CD4-positive, alpha-beta T cell (primary cell): ENCODE data around the gene PARD6G. TPM values are rescaled to one million over a fixed set of nuclear protein-coding genes. Genes with fewer than 3 reads are reported as not detected.

Experiments
- ATAC-seq: fragments of 200-7000 bp; cut with Tn5 transposase; one replicate; pipeline ENCODE4 v1.10.0; 2022; ENCODE audit warnings: mild to moderate bottlenecking; ENCODE audit not compliant: poor library complexity
- CTCF ChIA-PET: fragments of 350-600 bp; sonication (Branson Sonifier 250); formaldehyde crosslinking; loops from one replicate; lab custom pipeline; 2021; ENCODE audit warnings: antibody characterized with exemption, inconsistent platforms; lab: Charles Lee
- POLR2A ChIA-PET: fragments of 350-600 bp; sonication (Branson Sonifier 250); formaldehyde crosslinking; loops from one replicate; lab custom pipeline; 2021; ENCODE audit warnings: antibody characterized with exemption, inconsistent platforms; lab: Charles Lee
- DNase-seq, 14 experiments: peaks; one replicate each; pipeline ENCODE4 v3.0.0-alpha.2; 2013 to 2020; ENCODE audit warnings: mixed read lengths in 2 of 14
- H3K27ac ChIP-seq, 2 donors: one replicate each; pipeline versions ENCODE4 v1.5.1 to v1.7.0; 2013; ENCODE audit warnings: low read length in 2 of 2, low read depth in 1 of 2, mild to moderate bottlenecking in 1 of 2
- H3K27me3 ChIP-seq, 2 experiments: 1 replicate in 1 of 2; 2 replicates in 1 of 2; pipeline versions ENCODE4 v1.6.1 to v1.7.0; 2013; ENCODE audit warnings: low read length in 2 of 2, control low read depth in 1 of 2, mild to moderate bottlenecking in 1 of 2, moderate library complexity in 1 of 2; ENCODE audit not compliant: insufficient read depth in 2 of 2, control insufficient read depth in 1 of 2
- H3K36me3 ChIP-seq: one replicate; pipeline ENCODE4 v1.6.1; 2013; ENCODE audit warnings: low read length, control low read depth; ENCODE audit not compliant: insufficient read depth
- H3K4me1 ChIP-seq: one replicate; pipeline ENCODE4 v1.6.1; 2013; ENCODE audit warnings: low read length, control low read depth; ENCODE audit not compliant: insufficient read depth
- H3K4me3 ChIP-seq: one replicate; pipeline ENCODE4 v1.5.1; 2013; ENCODE audit warnings: mild to moderate bottlenecking, low read length, moderate library complexity
- H3K9me3 ChIP-seq, 2 experiments: 1 replicate in 1 of 2; 2 replicates in 1 of 2; pipeline versions ENCODE4 v1.6.1 to v1.7.0; 2013; ENCODE audit warnings: low read length in 2 of 2, mild to moderate bottlenecking in 2 of 2, control low read depth in 1 of 2, moderate library complexity in 1 of 2; ENCODE audit not compliant: control insufficient read depth in 1 of 2, insufficient read depth in 1 of 2
- H3K27ac Mint-ChIP-seq: one replicate; pipeline ENCODE4 v1.8.0; 2020; ENCODE audit warnings: mixed read lengths
- H3K27me3 Mint-ChIP-seq: one replicate; pipeline ENCODE4 v1.8.0; 2021; ENCODE audit warnings: mixed read lengths
- H3K36me3 Mint-ChIP-seq: one replicate; pipeline ENCODE4 v1.8.0; 2021; ENCODE audit warnings: low read depth, mixed read lengths
- H3K4me1 Mint-ChIP-seq: one replicate; pipeline ENCODE4 v1.8.0; 2021; ENCODE audit warnings: low read depth, mixed read lengths
- H3K4me3 Mint-ChIP-seq: one replicate; pipeline ENCODE4 v1.8.0; 2020; ENCODE audit warnings: mild to moderate bottlenecking, mixed read lengths
- H3K9me3 Mint-ChIP-seq: one replicate; pipeline ENCODE4 v1.8.0; 2020; ENCODE audit warnings: mixed read lengths
- intact Hi-C, 2 experiments: fragments of 100-400 bp; cut with DNase I in 1 of 2; cut with micrococcal nuclease in 1 of 2; formaldehyde crosslinking; loops; one replicate each; pipeline versions ENCODE4 v1.15.1 to v1.9.0; 2023 to 2025; cut with DNase I, micrococcal nuclease
- total RNA-seq, 174 experiments: library from RNA in 2 of 174; stranded (reverse) in 2 of 174; gene quantifications; one replicate each; pipeline ENCODE4 v1.2.3 and lab custom pipeline; 2021 to 2026
- TF ChIP-seq, protein P1 (sequence below): fragments of 200-600 bp; IDR thresholded peaks from one replicate; pipeline ENCODE4 v1.8.0; 2022; ENCODE audit warnings: antibody characterized with exemption, mild to moderate bottlenecking

The PARD6G gene
- total RNA-seq, 2 experiments from 2014 or later = 0.38 to 1.1 TPM

DNA sequence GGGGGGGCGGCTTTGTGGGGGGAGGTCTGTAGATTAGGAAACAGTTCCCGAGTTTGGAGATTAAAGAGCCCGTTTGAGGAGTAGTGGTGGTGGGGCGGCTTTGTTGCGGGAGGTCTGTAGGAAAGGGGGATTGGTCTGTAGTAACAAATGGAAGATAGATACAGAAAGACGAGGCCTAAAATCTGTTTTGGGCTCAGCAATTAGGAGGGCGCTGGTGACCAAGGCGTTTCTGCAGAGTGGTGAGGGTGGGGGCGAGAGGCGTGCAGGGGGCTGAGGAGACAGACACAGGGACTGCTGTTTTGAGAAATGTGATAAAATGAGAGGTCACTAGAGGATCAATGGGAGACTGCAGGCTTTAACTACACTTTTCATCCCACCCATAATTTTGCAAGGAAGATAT, 139.9 kb downstream of the PARD6G start:
- DNase-seq (peak in 3 of 14 experiments; percentile 5 to 34 (median 24)), ATAC-seq (no peak)
- peaks cover under 1% of the 10 kb centered on the region for H3K9me3 Mint-ChIP-seq
- H3K27ac Mint-ChIP-seq = peak overlapping the region; percentile 98
- H3K36me3 ChIP-seq = peaks cover 4% of the 10 kb centered on the region
- intact Hi-C loops = no loop called here
- peaks cover 23% of the 10 kb centered on the region for H3K36me3 Mint-ChIP-seq
- peaks cover 16% of the 10 kb centered on the region for H3K4me1 ChIP-seq
- TF ChIP-seq, protein P1, sequence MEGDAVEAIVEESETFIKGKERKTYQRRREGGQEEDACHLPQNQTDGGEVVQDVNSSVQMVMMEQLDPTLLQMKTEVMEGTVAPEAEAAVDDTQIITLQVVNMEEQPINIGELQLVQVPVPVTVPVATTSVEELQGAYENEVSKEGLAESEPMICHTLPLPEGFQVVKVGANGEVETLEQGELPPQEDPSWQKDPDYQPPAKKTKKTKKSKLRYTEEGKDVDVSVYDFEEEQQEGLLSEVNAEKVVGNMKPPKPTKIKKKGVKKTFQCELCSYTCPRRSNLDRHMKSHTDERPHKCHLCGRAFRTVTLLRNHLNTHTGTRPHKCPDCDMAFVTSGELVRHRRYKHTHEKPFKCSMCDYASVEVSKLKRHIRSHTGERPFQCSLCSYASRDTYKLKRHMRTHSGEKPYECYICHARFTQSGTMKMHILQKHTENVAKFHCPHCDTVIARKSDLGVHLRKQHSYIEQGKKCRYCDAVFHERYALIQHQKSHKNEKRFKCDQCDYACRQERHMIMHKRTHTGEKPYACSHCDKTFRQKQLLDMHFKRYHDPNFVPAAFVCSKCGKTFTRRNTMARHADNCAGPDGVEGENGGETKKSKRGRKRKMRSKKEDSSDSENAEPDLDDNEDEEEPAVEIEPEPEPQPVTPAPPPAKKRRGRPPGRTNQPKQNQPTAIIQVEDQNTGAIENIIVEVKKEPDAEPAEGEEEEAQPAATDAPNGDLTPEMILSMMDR = no peak
- H3K27me3 ChIP-seq = no peaks in the 10 kb centered on the region
- ChIA-PET POLR2A (interaction anchor here (2.1 kb wide), 1 partner anchor 73 kb away, joined by 21 read pairs; the partner anchor contains the start of gene RBFA), CTCF (no interaction called here)
- no peak overlapping the region for H3K4me3 ChIP-seq
- no peak overlapping the region for H3K27ac ChIP-seq
- H3K27me3 Mint-ChIP-seq = no peaks in the 10 kb centered on the region
- peaks cover 37% of the 10 kb centered on the region for H3K4me1 Mint-ChIP-seq
- H3K4me3 Mint-ChIP-seq = peak overlapping the region; percentile 88
- peaks cover 0 to 11% of the 10 kb centered on the region in 2 experiments for H3K9me3 ChIP-seq

Other genes with a start within 250 kb of the PARD6G start
- gene RBFA, start 213.1 kb downstream of the PARD6G start, total RNA-seq = 10 to 100 TPM; 11.2 to 12.3 TPM
- gene ADNP2, start 138.3 kb downstream of the PARD6G start, total RNA-seq = 10 to 100 TPM; 61.0 to 61.5 TPM